Endothelial cell of umbilical vein (primary cell): ENCODE data around the gene ANGPTL7. TPM values are rescaled to one million over a fixed set of nuclear protein-coding genes. Genes with fewer than 3 reads are reported as not detected.

Experiments
- BruUV-seq: library from RNA; stranded (reverse); fragments of 400-500 nt; replicated peaks from 2 replicates; lab custom pipeline; 2021; lab: Mats Ljungman, UMichigan
- CTCF ChIA-PET: fragments of 300-600, 350-600 bp; sonication (Branson Sonifier 250); formaldehyde crosslinking; loops from one replicate; lab custom pipeline; 2021; ENCODE audit warnings: antibody characterized with exemption, inconsistent platforms; lab: Charles Lee
- POLR2A ChIA-PET: fragments of 300-600, 350-600 bp; sonication (Branson Sonifier 250); formaldehyde crosslinking; loops from one replicate; lab custom pipeline; 2021; ENCODE audit warnings: antibody characterized with exemption, inconsistent platforms; lab: Charles Lee
- DNase-seq: peaks from one replicate; pipeline ENCODE4 v3.0.0-alpha.2; 2011; ENCODE audit warnings: low read depth, low spot score
- FAIRE-seq: peaks from 2 replicates; lab custom pipeline; 2011; peaks lifted over from hg19 to GRCh38; lab: Jason Lieb, UNC
- H2AFZ ChIP-seq: 2 replicates; pipeline ENCODE4 v1.6.0; 2012; ENCODE audit warnings: low read depth, low read length, control low read depth, inconsistent platforms
- H3K27ac ChIP-seq: 2 replicates; pipeline ENCODE4 v1.5.1; 2011; ENCODE audit warnings: low read depth, mild to moderate bottlenecking, control low read depth, low read length, moderate library complexity; ENCODE audit not compliant: insufficient read depth
- H3K27me3 ChIP-seq, 2 experiments: 2 replicates each; pipeline versions ENCODE4 v1.6.0 to v1.6.1; 2011; ENCODE audit warnings: low read length in 2 of 2, mixed read lengths in 1 of 2; ENCODE audit not compliant: control insufficient read depth in 2 of 2, insufficient read depth in 2 of 2
- H3K36me3 ChIP-seq, 2 experiments: 2 replicates in 1 of 2; 3 replicates in 1 of 2; pipeline ENCODE4 v1.5.1; 2011; ENCODE audit warnings: low read length in 2 of 2, mild to moderate bottlenecking in 1 of 2, moderate library complexity in 1 of 2; ENCODE audit not compliant: control insufficient read depth in 2 of 2, insufficient read depth in 2 of 2; ENCODE audit errors: extremely low read depth in 1 of 2
- H3K4me1 ChIP-seq: 3 replicates; pipeline ENCODE4 v1.5.1; 2011; ENCODE audit warnings: mild to moderate bottlenecking, low read length; ENCODE audit not compliant: control insufficient read depth, insufficient read depth; ENCODE audit errors: extremely low read depth
- H3K4me2 ChIP-seq: 2 replicates; pipeline ENCODE4 v1.6.1; 2011; ENCODE audit warnings: low read length, control low read depth, mixed read lengths; ENCODE audit not compliant: insufficient read depth
- H3K4me3 ChIP-seq, 3 experiments: fragments of 200-600 bp in 1 of 3; sonication (generic), shearing (Covaris generic) in 1 of 3; replicated peaks in 1 of 3; 2 replicates each; pipeline ENCODE4 v1.5.1; 2011 to 2016; ENCODE audit warnings: control low read depth in 3 of 3, low read length in 3 of 3, mild to moderate bottlenecking in 2 of 3, inconsistent platforms in 1 of 3, low read depth in 1 of 3, moderate library complexity in 1 of 3; ENCODE audit not compliant: insufficient read depth in 1 of 3
- H3K79me2 ChIP-seq: 2 replicates; pipeline ENCODE4 v1.6.0; 2012; ENCODE audit warnings: low read length, inconsistent platforms; ENCODE audit not compliant: control insufficient read depth, insufficient read depth
- H3K9ac ChIP-seq: replicated peaks from 2 replicates; pipeline ENCODE3; 2011; ENCODE audit warnings: low read length, control low read depth; ENCODE audit not compliant: insufficient read depth; ENCODE audit errors: extremely low read depth
- H3K9me1 ChIP-seq: replicated peaks from 3 replicates; pipeline ENCODE4 v1.6.0; 2011; ENCODE audit warnings: mild to moderate bottlenecking, low read length; ENCODE audit not compliant: control insufficient read depth, insufficient read depth; ENCODE audit errors: extremely low read depth
- H3K9me3 ChIP-seq: replicated peaks from 2 replicates; pipeline ENCODE4 v1.5.1; 2012; ENCODE audit warnings: low read length, inconsistent platforms; ENCODE audit not compliant: control insufficient read depth, insufficient read depth
- H4K20me1 ChIP-seq: replicated peaks from 2 replicates; pipeline ENCODE3; 2011; ENCODE audit warnings: mild to moderate bottlenecking, low read length; ENCODE audit not compliant: control insufficient read depth, insufficient read depth; ENCODE audit errors: extremely low read depth
- EZH2 ChIP-seq: IDR thresholded peaks from 2 replicates; pipeline ENCODE4 v1.6.1; 2012; ENCODE audit warnings: borderline replicate concordance, low read depth, mild to moderate bottlenecking, moderate library complexity, low read length, inconsistent platforms; ENCODE audit not compliant: severe bottlenecking
- FOS ChIP-seq: IDR thresholded peaks from 2 replicates; pipeline ENCODE4 v1.6.1; 2011; ENCODE audit warnings: mild to moderate bottlenecking, low read length, moderate library complexity, borderline replicate concordance; ENCODE audit not compliant: insufficient read depth
- GATA2 ChIP-seq: IDR thresholded peaks from 2 replicates; pipeline ENCODE4 v1.7.0; 2011; ENCODE audit warnings: low read depth, mild to moderate bottlenecking, moderate library complexity, mixed read lengths, low read length; ENCODE audit not compliant: insufficient read length, insufficient read depth
- JUN ChIP-seq: IDR thresholded peaks from 2 replicates; pipeline ENCODE4 v1.6.1; 2011; ENCODE audit warnings: borderline replicate concordance, low read depth; ENCODE audit not compliant: insufficient read length, insufficient read depth
- MYC ChIP-seq: IDR thresholded peaks from one replicate; pipeline ENCODE4 v1.6.1; 2011; ENCODE audit warnings: mild to moderate bottlenecking, low read depth, low read length
- POLR2A ChIP-seq: IDR thresholded peaks from 2 replicates; pipeline ENCODE4 v1.6.1; 2012; ENCODE audit warnings: low read depth, mild to moderate bottlenecking, control low read depth, low read length
- POLR2AphosphoS5 ChIP-seq: IDR thresholded peaks from 2 replicates; pipeline ENCODE4 v1.6.1; 2012; ENCODE audit warnings: low read depth, mild to moderate bottlenecking, control low read depth, low read length, moderate library complexity; ENCODE audit not compliant: insufficient read depth
- dilution Hi-C: fragments of 300-500 bp; cut with MboI; formaldehyde crosslinking; loops from one replicate; pipeline ENCODE4 v1.15.0; 2019; ENCODE audit warnings: low sequenced_read_pairs; ENCODE audit not compliant: extremely low pct_ligation_motif_present
- intact Hi-C: fragments of 100-400 bp; cut with micrococcal nuclease; formaldehyde crosslinking; loops from one replicate; pipeline ENCODE4 v1.10.0; 2022
- polyA plus RNA-seq, 4 experiments: library from polyadenylated mRNA; depleted of rRNA in 3 of 4; stranded (reverse) in 3 of 4; unstranded in 1 of 4; fragments of >200 nt; gene quantifications; 2 replicates each; pipeline versions ENCODE4 v1.2.1 to v1.2.3, GENCODE V29; 2011 to 2012; ENCODE audit warnings: missing spikeins in 1 of 4
- total RNA-seq: library from RNA; stranded (reverse); gene quantifications from 2 replicates; pipeline ENCODE4 v1.2.3, GENCODE V29; 2021
- TF ChIP-seq, protein P1 (sequence below), 2 donors: IDR thresholded peaks; 1 replicate in 1 of 2; 2 replicates in 1 of 2; pipeline ENCODE4 v1.5.1; 2011; ENCODE audit warnings: low read length in 2 of 2, mild to moderate bottlenecking in 2 of 2, moderate library complexity in 2 of 2, control low read depth in 1 of 2, inconsistent platforms in 1 of 2, low read depth in 1 of 2; ENCODE audit not compliant: insufficient read depth in 1 of 2; ENCODE audit errors: extremely low read depth in 1 of 2
- TF ChIP-seq, protein P2 (sequence below): IDR thresholded peaks from 2 replicates; pipeline ENCODE4 v1.6.1; 2011; ENCODE audit not compliant: insufficient read depth, insufficient read length

The ANGPTL7 gene
- total and polyA plus RNA-seq, 2 donors (not counting 3 experiments of a cell fraction or from before 2014, with no cell fraction given): not detected

DNA sequence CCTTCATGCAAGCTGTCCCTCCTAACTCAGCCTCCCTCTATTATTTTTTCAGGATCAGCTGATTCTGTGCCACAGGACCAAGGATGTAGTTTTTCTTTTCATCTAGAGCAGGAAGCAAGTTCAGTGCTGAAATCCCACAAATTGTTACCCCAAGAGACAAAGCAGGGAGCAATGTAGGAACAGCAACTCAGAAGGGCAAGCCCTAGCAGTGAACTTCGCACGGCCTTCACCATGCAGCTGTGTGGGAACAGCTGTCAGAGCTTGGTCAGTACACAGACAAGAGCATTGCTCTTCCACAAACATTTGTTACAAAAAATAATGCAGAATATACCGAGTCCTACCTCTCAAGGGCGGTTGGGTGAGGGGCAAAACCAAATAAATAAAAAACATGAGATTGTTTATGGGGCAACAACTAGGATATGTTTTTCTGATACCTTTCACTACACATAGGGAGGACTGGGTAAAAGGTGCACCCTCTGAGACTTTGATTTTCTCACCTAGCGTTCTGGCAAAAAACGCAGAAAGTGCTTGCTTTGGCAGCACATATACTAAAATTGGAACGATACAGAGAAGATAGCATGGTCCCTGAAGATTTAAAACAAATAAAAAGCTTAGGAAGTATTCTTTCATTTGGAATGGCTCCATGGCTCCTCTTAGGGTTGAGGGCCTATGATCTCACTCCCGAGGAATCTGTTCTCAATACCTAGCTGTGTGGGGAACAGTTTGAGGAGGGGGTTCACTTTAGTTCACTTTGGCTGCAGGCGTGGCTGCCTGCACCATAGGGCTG is 37.1 kb upstream of the ANGPTL7 start:
- TF ChIP-seq, protein P1, sequence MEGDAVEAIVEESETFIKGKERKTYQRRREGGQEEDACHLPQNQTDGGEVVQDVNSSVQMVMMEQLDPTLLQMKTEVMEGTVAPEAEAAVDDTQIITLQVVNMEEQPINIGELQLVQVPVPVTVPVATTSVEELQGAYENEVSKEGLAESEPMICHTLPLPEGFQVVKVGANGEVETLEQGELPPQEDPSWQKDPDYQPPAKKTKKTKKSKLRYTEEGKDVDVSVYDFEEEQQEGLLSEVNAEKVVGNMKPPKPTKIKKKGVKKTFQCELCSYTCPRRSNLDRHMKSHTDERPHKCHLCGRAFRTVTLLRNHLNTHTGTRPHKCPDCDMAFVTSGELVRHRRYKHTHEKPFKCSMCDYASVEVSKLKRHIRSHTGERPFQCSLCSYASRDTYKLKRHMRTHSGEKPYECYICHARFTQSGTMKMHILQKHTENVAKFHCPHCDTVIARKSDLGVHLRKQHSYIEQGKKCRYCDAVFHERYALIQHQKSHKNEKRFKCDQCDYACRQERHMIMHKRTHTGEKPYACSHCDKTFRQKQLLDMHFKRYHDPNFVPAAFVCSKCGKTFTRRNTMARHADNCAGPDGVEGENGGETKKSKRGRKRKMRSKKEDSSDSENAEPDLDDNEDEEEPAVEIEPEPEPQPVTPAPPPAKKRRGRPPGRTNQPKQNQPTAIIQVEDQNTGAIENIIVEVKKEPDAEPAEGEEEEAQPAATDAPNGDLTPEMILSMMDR (IDR thresholded peaks at IDR 0.05; ENCODE audit: extremely low read depth in 1 of 2, insufficient read depth in 1 of 2, low read depth in 1 of 2, low read length in 2 of 2): no peak
- TF ChIP-seq POLR2AphosphoS5: no peak
- no peak for TF ChIP-seq GATA2
- TF ChIP-seq, protein P2, sequence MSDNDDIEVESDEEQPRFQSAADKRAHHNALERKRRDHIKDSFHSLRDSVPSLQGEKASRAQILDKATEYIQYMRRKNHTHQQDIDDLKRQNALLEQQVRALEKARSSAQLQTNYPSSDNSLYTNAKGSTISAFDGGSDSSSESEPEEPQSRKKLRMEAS: no peak
- no peak for TF ChIP-seq FOS
- TF ChIP-seq POLR2A: no peak
- TF ChIP-seq JUN: no peak
- TF ChIP-seq EZH2: no peak
- TF ChIP-seq MYC: no peak
- dilution Hi-C loops (no loop called here), intact Hi-C loops (no loop called here)
- Histone ChIP-seq H3K9ac (no peak overlapping the region), H3K27ac (no peak overlapping the region), H3K4me1 (peaks cover 13% of the 10 kb centered on the region), H2AFZ (no peak overlapping the region), H3K4me3 (no peak overlapping the region), H3K36me3 (peaks cover 0 to 16% of the 10 kb centered on the region in 2 experiments), H3K27me3 (no peaks in the 10 kb centered on the region), H3K4me2 (no peak overlapping the region), H4K20me1 (no peaks in the 10 kb centered on the region), H3K9me1 (no peaks in the 10 kb centered on the region), H3K9me3 (no peaks in the 10 kb centered on the region), H3K79me2 (no peaks in the 10 kb centered on the region)
- CTCF ChIA-PET: interaction anchor here (0.5 kb wide), 1 partner anchor 493 kb away, joined by 3 read pairs; no protein-coding TSS in a partner anchor
- no peak for FAIRE-seq
- no TSS peak for BruUV-seq
- DNase-seq: no peak
- POLR2A ChIA-PET: no interaction called here
